ENCODE measurements around the gene FOLH1.

DNA sequence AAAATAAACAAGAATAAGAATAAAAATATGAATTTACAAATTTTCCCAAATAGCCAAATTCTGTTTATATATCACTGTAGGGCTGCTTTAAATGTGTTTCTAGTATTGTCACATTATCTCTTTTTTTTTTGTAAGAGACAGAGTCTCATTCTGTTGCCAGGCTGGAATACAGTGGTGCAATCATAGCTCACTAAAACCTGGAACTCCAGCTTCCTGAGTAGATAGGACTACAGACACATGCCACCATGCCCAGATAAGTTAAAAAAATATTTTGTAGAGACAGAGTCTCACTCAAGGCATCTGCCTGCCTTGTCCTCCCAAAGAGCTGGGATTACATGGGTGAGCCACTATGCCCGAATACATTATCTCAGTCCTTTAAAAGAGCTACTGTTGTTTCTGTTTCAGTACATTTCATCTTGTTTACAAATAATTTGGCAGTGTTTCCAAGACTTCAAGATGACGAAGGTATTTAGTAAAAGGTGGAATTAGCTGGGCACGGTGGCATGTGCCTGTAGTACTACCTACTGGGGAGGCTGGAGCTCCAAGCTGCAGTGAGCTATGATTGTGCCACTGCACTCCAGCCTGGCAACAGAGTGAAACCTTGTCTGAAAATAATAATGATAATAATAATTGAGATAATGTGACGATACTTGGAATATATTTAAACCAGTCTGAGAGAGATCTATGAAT, 6.0 kb downstream of the FOLH1 start:
- TF ChIP-seq, protein P1, sequence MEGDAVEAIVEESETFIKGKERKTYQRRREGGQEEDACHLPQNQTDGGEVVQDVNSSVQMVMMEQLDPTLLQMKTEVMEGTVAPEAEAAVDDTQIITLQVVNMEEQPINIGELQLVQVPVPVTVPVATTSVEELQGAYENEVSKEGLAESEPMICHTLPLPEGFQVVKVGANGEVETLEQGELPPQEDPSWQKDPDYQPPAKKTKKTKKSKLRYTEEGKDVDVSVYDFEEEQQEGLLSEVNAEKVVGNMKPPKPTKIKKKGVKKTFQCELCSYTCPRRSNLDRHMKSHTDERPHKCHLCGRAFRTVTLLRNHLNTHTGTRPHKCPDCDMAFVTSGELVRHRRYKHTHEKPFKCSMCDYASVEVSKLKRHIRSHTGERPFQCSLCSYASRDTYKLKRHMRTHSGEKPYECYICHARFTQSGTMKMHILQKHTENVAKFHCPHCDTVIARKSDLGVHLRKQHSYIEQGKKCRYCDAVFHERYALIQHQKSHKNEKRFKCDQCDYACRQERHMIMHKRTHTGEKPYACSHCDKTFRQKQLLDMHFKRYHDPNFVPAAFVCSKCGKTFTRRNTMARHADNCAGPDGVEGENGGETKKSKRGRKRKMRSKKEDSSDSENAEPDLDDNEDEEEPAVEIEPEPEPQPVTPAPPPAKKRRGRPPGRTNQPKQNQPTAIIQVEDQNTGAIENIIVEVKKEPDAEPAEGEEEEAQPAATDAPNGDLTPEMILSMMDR (IDR thresholded peaks at IDR 0.05; ENCODE audit: borderline replicate concordance, extremely low read depth, low read length, poor library complexity, severe bottlenecking) = no peak
- TF ChIP-seq EZH2 (IDR thresholded peaks at IDR 0.05; ENCODE audit: borderline replicate concordance, low read depth, low read length, severe bottlenecking) = no peak
